Gastrocnemius medialis (tissue), 4 donors: ENCODE measurements around the gene VOPP1.

ENCODE experiments used
- POLR2A ChIP-seq, 2 donors: fragments of 450-650 bp; IDR thresholded peaks; one replicate each; pipeline ENCODE4 v1.6.1; 2017; ENCODE audit warnings: antibody characterized with exemption in 2 of 2, mild to moderate bottlenecking in 2 of 2, moderate library complexity in 2 of 2
- TF ChIP-seq, protein P1 (sequence below), 5 experiments: fragments of 450-650 bp in 3 of 5; fragments of 200-600 bp in 2 of 5; sonication (generic) in 2 of 5; IDR thresholded peaks in 4 of 5; conservative IDR thresholded peaks in 1 of 5; 1 replicate in 4 of 5; 2 replicates in 1 of 5; pipeline ENCODE4 v1.5.1; 2016 to 2019; ENCODE audit warnings: antibody characterized with exemption in 5 of 5, mild to moderate bottlenecking in 3 of 5, moderate library complexity in 3 of 5

DNA sequence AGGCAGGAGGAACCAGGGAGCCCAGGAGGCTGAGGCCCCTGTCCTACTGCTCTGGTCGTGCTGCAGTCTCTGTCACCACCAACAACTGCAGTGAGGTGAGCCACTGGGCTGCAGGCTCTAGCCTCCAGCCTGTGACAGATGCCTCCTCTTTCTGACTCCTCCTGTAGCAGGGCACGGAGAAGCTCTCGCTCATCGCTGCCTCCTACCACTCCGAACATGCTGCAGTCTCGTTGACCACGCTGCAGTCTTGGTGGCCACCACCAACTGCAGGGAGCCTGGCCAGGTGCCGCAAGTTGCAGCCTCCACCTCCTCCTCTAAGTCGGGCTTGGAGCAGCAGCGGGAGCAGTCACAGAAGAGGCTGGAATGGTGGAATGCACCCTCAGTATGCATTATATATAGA lies 22.1 kb upstream of the VOPP1 start:
- TF ChIP-seq, protein P1, sequence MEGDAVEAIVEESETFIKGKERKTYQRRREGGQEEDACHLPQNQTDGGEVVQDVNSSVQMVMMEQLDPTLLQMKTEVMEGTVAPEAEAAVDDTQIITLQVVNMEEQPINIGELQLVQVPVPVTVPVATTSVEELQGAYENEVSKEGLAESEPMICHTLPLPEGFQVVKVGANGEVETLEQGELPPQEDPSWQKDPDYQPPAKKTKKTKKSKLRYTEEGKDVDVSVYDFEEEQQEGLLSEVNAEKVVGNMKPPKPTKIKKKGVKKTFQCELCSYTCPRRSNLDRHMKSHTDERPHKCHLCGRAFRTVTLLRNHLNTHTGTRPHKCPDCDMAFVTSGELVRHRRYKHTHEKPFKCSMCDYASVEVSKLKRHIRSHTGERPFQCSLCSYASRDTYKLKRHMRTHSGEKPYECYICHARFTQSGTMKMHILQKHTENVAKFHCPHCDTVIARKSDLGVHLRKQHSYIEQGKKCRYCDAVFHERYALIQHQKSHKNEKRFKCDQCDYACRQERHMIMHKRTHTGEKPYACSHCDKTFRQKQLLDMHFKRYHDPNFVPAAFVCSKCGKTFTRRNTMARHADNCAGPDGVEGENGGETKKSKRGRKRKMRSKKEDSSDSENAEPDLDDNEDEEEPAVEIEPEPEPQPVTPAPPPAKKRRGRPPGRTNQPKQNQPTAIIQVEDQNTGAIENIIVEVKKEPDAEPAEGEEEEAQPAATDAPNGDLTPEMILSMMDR (IDR thresholded peaks at IDR 0.05 in 4 of 5, conservative IDR thresholded peaks at IDR 0.05 in 1 of 5), result no peak
- no peak for TF ChIP-seq POLR2A (IDR thresholded peaks at IDR 0.05)
